Stromal cell of bone marrow (primary cell): ENCODE results near the gene CD247.
"Not testable (repeated sequence)": the region's sequence is repeated elsewhere in the genome, so short reads cannot be mapped to it uniquely, and the experiment has no call there.

Experiments
- DNase-seq: peaks from one replicate; pipeline ENCODE4 v3.0.0-alpha.2; 2012; ENCODE audit warnings: low read depth

Gene CD247

GRCh38 chr1:167518331-167518700 is at the start of gene CD247:
Gene CD247 (minus strand): TSS chr1:167518529. CDS start chr1:167518465, 64 bp downstream.
- no peak for DNase-seq

GRCh38 chr1:167567663-167568062 is 49.3 kb upstream of the CD247 start:
- no peak for DNase-seq

GRCh38 chr1:167566766-167567165 is 48.4 kb upstream of the CD247 start:
- no peak for DNase-seq

GRCh38 chr1:167565922-167566321 is 47.6 kb upstream of the CD247 start:
- no peak for DNase-seq

- no peak for DNase-seq
These were observed 46.4 kb upstream of the CD247 start for GRCh38 chr1:167564612-167565270.

GRCh38 chr1:167563579-167564246 is 45.4 kb upstream of the CD247 start:
- no peak for DNase-seq

- DNase-seq: no peak
These were observed 44.4 kb upstream of the CD247 start for GRCh38 chr1:167562702-167563101.

GRCh38 chr1:167561753-167562152 is 43.4 kb upstream of the CD247 start:
- DNase-seq: no peak

- peak; percentile 55 for DNase-seq
These were observed 37.8 kb upstream of the CD247 start for GRCh38 chr1:167555971-167556714.

GRCh38 chr1:167555072-167555471 is 36.7 kb upstream of the CD247 start:
- not testable (repeated sequence) for DNase-seq

- DNase-seq: no peak
These were observed 35.9 kb upstream of the CD247 start for GRCh38 chr1:167554028-167554779.

GRCh38 chr1:167553136-167554027 is 35.1 kb upstream of the CD247 start, which contains the start of gene CREG1:
Gene CREG1 (minus strand): TSS chr1:167553762.
- peak; percentile 83 for DNase-seq

GRCh38 chr1:167551362-167551761 is 33.0 kb upstream of the CD247 start:
- DNase-seq: no peak

GRCh38 chr1:167548059-167548932 is 30.0 kb upstream of the CD247 start:
- peak; percentile 64 for DNase-seq

- no peak for DNase-seq
These were observed 28.6 kb upstream of the CD247 start for GRCh38 chr1:167546935-167547334.

GRCh38 chr1:167545349-167545748 is 27.0 kb upstream of the CD247 start:
- no peak for DNase-seq

GRCh38 chr1:167544447-167545093 is 26.2 kb upstream of the CD247 start:
- DNase-seq: no peak

GRCh38 chr1:167543199-167543990 is 25.1 kb upstream of the CD247 start:
- no peak for DNase-seq
